ENCODE results near the gene CCDC88B.
A peak's percentile ranks its signal among the peaks of the same experiment; 100 is the strongest.
"Not testable (repeated sequence)": the region's sequence is repeated elsewhere in the genome, so short reads cannot be mapped to it uniquely, and the experiment has no call there.

The CCDC88B gene

DNA sequence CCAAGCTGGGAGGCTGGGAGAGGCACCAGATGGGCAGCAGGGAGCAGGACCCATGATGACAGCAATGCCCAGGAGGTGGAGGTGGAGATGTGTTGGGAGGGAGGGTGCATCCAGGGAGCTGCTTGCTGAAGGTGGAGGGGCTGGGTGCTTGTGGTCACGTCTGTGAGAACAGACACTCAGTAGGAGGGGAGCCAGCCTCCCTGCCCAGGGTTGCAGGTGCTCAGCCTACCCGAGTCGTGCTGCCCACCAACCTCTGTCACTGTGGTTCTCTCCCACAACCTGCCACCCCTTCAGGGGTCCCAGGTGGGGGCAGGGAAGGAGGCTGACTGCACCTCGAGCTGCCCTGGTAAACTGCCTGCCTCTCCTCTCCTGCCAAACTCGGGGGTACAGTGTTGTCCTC, 16.6 kb upstream of the CCDC88B start:
- no peak for DNase-seq (ENCODE audit: low read depth)

DNA sequence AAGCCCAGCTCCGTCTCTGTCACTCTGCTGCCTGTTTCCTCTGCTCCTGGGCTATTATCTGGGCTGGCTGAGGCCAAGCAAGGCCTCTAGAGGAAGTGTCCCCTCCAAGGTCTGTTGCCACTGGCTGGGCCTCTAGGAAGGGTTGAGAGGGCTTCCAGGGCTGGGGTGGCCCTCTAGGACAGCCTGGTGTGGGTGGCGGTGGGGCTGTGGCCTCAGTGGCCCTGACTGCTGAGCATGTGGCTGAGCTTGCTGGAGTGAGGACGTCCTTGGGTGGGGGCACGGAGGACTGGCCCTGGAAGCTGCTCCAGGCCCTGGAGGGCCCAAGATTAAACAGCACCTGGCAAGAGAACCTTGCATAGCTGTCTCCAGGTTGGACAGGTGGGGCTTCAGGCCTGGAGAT, 16.0 kb upstream of the CCDC88B start:
- DNase-seq (ENCODE audit: low read depth): not testable (repeated sequence)

DNA sequence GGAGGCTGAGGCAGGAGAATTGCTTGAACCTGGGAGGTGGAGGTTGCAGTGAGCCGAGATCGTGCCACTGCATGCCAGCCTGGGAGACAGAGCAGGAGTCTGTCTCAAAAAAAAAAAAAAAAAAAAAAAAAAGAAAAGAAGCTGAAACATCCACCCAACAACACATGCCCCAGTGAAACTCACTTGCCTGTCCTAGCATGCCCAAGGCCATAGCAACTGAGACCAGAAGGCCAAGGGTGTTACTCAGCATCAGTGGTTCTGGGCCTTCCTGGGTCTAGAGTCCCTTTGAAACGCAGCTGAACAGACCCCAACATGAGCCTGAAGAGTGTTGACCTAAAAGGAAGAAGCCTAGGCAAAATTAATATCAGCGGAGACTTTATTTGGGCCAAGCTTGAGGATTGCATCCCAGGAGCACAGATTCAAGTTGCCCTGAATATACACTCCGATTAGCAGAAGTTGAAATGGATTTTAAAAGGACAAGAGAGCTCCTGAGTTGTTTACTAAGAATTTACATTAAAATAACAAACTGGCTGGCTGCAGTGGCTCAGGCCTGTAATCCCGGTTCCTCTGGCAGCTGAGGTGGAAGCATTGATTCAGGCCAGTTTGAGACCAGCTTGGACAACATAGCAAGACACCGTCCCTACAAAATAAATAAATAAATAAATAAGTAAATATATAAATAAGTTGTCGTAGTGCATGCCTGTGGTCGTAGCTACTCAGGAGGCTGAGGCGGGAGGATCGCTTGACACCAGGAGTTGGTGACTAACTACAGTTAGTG, 15.1 kb upstream of the CCDC88B start:
- DNase-seq (ENCODE audit: low read depth): no peak

DNA sequence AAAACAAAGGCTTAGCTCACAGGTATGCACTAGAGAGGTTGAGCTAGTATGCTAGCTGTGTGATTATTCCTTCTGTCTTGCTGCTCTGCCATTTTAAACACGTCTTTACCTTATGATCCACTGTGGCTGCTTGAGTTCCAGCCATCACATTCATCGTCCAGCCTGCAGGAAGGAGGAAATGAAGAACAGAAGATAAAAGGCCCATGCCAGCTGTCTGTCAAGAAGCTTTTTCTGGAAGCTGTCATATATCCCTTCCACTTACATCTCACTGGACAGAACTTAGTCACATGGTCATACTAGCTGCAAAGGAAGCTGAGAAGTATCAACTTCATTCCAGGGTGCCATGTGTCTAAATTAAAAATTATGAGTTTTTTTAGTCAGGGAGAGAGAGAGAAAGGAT, 12.6 kb upstream of the CCDC88B start:
- no peak for DNase-seq (ENCODE audit: low read depth)

DNA sequence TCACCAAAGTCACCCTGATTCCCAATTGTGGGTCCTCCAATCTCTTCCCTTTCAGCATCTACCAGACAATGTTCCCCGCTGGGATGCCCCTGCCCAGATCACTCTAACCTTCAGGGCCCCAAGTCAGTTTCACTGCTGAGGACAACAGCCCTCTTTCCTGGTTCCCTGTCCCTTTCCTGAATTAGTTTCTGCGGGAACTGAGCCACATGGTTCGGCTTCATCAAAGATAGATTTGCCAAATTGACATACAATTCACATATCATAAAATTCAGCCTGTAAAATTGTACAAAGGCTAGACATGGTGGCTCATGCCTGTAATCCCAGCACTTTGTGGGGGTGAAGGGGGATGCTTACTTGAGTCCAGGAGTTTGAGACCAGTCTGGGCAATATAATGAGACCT, 12.0 kb upstream of the CCDC88B start:
- DNase-seq (ENCODE audit: low read depth): no peak

DNA sequence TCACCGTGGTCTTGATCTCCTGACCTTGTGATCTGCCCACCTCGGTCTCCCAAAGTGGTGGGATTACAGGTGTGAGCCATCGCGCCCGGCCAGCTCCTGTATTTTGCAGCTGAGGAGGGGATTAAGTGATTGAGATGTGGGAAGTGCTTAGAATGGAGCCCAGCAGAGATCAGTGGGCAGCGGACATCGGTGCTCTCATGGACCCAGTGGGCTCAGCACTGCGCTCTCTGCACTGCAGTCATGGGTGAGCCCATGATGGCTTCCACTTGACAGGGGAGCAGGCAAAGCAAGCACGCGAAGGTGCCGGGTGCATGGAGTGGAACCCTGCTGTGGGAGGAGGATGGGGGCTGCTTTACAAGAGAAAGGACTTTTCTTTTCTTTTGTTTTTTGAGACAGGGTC, 9.1 kb upstream of the CCDC88B start:
- no peak for DNase-seq (ENCODE audit: low read depth)

DNA sequence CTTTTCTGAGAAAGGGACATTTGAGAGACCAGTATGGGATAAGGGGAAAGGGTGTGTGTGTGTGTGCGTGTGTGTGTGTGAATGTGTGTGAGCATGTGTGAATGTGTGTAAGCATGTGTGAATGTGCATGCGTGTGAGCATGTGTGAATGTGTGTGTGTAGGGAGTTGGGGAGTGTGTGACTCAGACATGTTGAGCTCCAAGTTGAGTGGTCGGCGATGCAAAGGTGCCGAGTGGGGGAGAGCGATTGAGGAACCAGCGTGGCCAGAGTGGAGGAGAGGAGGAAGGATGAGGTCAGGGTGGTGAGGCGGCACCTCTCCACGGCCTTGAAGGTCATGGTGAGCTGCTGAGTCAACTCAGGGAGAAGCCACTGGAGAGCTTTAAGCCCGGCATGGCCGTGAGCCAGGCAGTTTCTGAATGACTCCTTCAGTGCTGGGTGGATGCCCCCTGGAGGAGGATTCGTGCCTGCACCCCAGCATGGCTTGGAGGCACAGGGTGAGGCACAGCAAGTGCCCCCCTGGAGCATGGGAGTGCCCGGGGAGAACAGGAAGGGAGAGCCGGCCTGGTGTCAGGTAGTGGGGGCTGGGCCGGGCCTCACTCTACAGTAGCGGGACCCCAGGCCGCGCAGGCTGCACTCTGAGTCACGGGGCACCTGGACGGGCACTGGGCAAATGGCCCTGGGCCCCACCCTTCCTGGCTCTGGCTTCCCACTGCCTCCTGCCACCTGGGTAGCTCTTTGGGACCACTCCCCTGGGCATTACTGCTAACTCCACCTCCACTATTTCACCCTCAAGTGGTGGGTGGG, 8.2 kb upstream of the CCDC88B start:
- DNase-seq (ENCODE audit: low read depth): peak; percentile 41

DNA sequence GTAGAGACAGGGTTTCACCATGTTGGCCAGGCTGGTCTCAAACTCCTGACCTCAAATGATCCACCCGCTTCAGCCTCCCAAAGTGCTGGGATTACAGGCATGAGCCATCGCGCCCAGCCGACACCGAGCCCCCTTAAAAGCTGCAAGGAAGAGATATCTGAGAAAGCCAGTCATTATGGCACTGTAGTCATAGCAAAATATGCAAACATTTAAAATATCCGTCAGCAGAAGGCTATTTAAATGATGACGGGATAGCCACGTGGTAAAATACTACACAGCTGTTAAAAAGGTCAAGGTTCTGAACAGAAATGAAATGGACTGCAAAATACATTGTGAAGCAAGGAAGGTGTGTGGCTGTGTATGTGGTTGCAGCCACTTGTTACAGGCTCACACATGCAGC, 6.4 kb upstream of the CCDC88B start:
- no peak for DNase-seq (ENCODE audit: low read depth)

DNA sequence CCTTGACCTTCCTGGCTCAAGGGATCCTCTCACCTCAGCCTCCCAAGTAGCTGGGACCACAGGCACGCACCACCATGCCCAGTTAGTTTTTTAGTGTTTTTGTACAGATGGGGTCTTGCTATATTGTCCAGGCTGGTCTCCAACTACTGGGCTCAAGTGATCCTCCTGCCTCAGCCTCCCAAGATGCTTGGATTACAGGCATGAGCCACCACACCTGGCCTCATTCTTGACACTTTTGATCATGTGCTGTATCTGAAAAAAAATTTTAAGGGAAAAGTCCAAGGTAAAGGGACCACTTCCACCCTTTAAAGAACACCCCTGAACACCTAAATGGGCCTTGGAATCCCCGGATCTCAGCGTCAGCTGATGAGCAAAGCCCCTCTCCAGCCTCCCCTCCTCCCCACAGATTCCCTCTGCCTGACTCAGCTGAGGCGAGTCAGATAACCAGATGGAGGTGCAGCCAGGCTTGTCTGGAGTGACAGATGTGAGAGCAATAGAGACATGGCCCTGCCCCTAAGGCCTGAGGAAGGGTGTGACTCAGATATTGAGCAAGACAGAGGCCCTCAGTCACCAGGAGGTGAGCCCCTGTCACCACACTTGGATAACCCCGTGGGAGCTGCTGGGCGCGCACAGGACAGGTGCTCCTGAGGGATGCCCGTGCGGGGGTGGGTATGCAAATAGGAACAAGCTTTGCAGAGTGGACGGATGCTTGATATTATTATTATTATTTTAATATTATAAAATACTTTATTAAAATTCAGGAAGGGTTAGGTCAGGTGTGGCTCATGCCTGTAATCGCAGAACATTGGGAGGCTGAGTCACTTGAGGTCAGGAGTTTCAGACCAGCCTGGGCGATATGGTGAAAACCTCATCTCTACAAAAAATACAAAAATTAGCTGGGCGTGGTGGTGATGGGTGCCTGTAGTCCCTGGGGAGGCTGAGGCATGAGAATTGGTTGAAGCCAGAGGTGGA, 5.0 kb upstream of the CCDC88B start:
- no peak for DNase-seq (ENCODE audit: low read depth)

DNA sequence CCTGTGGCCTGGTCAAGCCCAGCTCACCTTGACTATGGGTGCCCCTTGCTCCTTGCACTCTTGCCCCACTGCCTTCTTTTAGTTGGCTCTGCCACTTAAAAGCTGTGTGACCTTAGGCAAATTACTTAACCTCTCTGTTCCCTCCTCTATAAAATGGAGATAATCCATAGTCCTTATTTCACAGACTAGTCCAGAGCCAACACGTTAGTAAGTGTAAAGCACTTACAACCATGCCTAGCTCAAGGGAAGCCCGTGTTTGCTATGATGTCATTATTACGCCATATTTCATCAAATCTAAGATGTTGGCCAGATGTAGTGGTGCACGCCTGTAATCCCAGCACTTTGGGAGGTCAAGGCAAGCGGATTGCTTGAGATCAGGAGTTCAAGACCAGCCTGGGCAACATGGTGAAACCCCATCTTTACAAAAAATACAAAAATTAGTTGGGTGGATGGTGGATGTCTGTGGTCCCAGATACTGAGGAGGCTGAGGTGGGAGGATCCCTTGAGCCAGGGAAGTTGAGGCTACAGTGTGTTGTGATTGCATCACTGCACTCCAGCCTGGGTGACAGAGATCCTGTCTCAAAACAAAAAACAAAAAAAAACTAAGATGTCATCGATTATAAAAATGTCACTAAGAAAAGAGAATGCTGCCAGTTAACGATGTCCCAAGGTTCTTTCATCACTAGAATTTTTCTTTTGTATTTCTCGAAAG, 2.3 kb upstream of the CCDC88B start:
- DNase-seq (ENCODE audit: low read depth): no peak

DNA sequence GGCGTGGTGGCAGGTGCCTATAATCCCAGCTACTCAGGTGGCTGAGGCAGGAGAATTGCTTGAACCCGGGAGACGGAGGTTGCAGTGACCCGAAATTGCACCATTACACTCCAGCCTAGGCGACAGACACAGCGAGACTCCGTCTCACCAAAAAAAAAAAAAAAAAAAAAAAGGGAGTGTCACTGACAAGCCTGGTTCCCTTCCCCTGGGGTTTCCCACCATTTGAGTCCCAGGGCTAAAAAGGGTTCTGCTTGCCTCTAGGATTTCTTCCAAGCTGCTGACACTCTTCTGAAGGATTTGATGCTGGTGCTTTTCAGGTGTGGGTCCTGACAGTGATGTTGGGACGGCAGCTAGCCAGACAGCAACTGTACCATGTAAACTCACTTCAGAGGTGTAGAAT, 1.3 kb upstream of the CCDC88B start:
- DNase-seq (ENCODE audit: low read depth): no peak

DNA sequence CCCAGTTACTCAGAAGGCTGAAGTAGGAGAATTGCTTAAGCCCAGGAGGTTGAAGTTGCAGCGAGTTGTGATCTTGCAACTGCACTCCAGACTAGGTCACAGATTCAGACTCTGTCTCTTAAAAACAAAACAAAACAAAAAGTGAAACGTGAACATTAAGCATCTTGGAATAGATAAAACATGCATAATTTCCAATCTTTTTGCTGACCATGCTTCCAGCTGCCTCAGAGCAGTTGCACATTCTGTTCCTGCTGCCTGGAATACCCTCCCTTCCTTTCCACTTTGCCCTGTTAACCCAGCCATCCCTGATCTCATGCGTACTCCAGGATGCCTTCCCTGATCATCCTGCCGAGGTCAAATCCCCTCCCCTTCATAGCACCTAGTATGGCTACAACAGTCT, 718 bp upstream of the CCDC88B start:
- no peak for DNase-seq (ENCODE audit: low read depth)

DNA sequence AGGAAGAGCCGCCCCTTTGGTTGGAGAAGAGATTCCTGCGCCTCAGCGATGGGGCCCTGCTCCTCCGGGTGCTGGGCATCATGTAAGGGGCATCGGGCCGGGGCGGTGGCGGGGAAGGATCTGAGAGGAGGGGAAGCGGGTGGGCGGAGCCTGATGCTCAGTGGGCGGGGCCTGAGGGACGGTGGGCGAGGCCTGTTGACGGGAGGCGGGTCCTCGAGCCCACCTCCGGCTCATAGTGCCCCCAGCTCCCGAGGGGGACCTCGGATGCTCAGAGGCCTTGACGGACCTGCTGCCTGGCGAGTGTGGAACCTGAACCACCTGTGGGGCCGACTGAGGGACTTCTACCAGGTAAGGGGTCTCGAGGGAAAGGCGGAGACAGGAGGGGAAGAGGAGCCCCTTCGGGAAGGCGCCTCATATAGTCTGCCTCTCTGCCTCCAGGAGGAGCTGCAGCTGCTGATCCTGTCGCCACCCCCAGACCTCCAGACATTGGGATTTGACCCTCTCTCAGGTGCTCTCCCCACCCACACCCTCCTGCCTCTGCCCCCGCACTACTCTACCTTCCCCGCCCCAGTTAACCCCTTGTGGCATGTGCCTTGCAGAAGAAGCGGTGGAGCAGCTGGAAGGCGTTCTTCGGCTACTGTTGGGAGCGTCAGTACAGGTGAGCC, 799 bp downstream of the CCDC88B start:
- peak; percentile 50 for DNase-seq (ENCODE audit: low read depth)

DNA sequence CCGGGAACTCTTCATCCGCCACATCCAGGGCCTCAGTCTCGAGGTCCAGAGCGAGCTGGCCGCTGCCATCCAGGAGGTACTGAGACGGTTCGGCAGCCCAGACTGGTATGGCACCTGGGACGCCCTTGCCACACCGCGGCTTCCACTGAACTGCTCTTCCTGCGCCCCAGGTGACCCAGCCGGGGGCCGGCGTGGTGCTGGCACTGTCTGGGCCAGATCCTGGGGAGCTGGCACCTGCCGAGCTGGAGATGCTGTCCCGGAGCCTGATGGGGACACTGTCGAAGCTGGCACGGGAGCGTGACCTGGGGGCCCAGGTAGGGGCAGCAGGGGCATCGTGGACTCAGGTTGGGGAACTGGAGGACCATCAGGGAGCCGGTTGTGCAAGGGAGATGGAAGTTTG, 1.4 kb downstream of the CCDC88B start:
- DNase-seq (ENCODE audit: low read depth): no peak

DNA sequence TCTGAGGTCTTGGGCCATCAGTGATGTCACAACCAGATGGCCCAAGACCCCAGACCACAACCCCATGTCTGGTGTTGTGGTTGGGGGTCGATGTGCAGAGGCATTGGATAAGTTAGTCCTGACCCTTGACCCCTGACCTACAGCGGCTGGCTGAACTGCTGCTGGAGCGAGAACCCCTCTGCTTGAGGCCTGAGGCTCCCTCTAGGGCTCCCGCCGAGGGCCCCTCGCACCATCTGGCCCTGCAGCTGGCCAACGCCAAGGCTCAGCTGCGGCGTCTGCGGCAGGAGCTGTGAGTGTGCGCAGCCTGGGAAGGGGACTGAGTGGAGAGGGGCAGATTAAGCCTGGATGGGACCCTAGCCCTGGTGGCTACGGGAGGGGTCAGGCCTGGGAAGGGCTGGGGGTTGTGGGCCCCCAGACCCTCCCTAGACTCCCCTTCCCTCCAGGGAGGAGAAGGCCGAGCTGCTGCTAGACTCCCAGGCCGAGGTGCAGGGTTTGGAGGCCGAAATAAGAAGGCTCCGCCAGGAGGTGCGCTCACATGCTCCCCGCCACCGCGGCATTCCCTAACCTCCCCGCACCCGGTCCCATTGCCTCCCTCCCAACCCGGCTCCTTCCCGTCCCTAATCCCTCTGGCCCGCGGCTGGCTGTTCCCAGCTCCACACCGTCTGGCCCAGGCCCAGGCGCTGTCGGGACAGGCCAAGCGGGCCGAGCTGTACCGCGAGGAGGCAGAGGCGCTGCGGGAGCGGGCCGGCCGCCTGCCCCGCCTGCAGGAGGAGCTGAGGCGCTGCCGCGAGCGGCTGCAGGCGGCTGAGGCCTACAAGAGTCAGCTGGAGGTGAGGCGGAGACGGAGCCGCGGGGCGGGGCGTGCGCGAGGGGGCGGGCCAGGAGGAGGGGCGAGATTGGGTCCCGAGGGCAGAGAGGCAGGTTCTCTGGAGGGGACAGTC, 2.1 kb downstream of the CCDC88B start:
- peak; percentile 79 for DNase-seq (ENCODE audit: low read depth)

DNA sequence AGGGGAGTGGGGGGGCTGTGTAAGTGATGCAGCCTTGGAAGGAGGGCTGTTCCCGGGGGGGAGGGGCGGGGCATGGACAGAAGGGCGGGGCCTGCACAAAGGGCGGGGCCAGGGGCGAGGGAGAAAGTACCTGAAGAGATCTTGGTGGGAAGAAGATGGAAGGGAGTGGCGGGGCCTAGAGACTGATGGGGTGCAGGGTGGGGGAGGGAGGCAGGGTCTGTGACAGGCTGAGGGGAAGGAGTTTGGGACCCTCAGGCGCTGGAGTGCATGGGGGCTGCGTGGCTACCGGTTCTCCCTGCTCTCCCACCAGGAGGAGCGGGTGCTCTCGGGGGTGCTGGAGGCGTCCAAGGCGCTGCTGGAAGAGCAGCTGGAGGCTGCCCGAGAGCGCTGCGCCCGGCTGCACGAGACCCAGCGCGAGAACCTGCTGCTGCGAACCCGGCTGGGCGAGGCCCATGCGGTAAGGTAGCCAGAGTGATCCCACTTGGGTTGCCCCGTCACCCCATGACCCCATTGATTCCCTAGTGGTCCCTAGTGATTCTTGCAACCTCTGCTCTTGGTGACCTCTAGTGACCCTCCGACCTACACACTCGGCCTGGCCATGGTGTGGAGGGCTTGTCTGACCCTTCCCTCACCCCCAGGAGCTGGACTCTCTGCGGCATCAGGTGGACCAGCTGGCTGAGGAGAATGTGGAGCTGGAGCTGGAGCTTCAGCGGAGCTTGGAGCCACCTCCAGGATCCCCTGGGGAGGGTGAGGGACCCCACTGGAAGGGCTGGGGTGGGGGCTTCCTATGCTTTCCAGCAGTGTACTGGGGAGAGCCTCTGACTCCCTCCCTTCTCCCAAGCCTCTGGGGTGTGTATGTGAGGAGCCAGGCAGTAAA, 3.1 kb downstream of the CCDC88B start:
- DNase-seq (ENCODE audit: low read depth): no peak

DNA sequence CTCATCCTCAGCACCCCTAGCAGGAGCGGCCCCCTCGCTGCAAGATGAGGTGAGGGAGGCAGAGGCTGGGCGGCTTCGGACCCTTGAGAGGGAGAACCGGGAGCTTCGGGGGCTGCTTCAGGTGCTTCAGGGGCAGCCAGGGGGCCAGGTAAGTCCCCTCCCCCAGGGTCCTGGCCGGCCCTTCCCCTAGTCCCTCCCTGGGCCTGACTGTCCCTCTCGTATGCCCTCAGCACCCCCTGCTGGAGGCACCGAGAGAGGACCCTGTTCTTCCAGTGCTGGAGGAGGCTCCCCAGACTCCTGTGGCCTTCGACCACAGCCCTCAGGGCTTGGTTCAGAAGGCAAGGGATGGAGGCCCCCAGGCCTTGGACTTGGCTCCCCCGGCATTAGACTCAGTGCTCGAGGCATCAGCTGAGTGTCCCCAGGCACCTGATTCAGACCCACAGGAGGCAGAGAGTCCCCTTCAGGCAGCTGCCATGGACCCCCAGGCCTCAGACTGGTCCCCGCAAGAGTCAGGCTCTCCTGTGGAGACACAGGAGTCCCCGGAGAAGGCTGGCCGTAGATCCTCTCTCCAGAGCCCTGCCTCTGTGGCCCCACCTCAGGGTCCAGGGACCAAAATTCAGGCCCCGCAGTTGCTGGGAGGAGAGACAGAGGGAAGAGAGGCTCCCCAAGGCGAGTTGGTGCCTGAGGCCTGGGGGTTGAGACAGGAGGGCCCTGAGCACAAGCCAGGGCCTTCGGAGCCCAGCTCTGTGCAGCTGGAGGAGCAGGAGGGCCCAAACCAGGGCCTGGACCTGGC, 4.0 kb downstream of the CCDC88B start:
- DNase-seq (ENCODE audit: low read depth): no peak

DNA sequence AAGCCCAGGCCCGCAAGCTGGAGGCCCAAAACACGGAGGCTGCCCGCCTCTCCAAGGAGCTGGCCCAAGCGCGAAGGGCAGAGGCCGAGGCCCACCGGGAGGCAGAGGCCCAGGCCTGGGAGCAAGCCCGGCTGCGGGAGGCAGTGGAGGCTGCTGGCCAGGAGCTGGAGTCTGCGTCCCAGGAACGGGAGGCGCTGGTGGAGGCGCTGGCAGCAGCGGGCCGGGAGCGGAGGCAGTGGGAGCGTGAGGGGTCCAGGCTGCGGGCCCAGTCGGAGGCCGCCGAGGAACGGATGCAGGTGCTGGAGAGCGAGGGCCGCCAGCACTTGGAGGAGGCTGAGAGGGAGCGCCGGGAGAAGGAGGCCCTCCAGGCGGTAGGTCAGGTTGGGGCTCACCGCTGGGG, 4.8 kb downstream of the CCDC88B start:
- no peak for DNase-seq (ENCODE audit: low read depth)
